Adipocyte (in vitro differentiated cells): ENCODE results near the gene CC2D1A.

Source experiments
- DNase-seq: peaks from one replicate; pipeline ENCODE4 v3.0.0-alpha.2; 2015; ENCODE audit warnings: low read depth
- H3K27me3 ChIP-seq: replicated peaks from 2 replicates; pipeline ENCODE4 v1.7.0; 2013; ENCODE audit warnings: mild to moderate bottlenecking, low read length, moderate library complexity; ENCODE audit not compliant: control insufficient read depth, insufficient read depth
- H3K36me3 ChIP-seq: 2 replicates; pipeline ENCODE4 v1.7.0; 2013; ENCODE audit warnings: low read length, mild to moderate bottlenecking, moderate library complexity; ENCODE audit not compliant: control insufficient read depth, insufficient read depth, severe bottlenecking
- H3K4me1 ChIP-seq: 2 replicates; pipeline ENCODE4 v1.7.0; 2013; ENCODE audit warnings: mild to moderate bottlenecking, low read length, moderate library complexity; ENCODE audit not compliant: control insufficient read depth, insufficient read depth
- H3K4me3 ChIP-seq: 2 replicates; pipeline ENCODE4 v1.7.0; 2013; ENCODE audit warnings: mild to moderate bottlenecking, low read length, moderate library complexity
- H3K9ac ChIP-seq: 2 replicates; pipeline ENCODE4 v1.7.0; 2013; ENCODE audit warnings: mild to moderate bottlenecking, low read length, moderate library complexity
- H3K9me3 ChIP-seq: 2 replicates; pipeline ENCODE4 v1.7.0; 2013; ENCODE audit warnings: mild to moderate bottlenecking, low read length, moderate library complexity; ENCODE audit not compliant: control insufficient read depth

The CC2D1A gene

DNA sequence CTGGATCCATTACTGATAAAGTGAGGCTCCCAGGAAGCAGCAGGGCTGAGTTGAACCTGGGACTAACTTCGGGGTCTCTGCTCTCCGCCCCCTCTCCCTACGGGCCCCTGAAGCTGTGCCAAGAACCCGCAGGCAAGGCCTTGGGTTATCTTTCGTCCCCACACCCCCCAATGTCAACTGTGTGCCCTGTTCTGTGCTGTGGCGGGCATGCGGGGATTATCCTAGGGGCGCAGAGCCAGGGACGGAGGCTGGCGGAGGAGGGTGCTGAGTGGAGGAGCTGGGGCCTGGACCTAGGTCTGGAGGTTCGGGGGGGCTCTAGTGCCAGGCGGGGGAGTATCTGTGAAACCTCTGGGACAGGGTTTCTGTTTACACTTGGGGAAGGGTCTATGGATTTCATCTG is 73.7 kb downstream of the CC2D1A start:
- Histone ChIP-seq H3K36me3 (no peaks in the 10 kb centered on the region), H3K4me3 (no peak overlapping the region), H3K4me1 (no peaks in the 10 kb centered on the region), H3K9ac (no peak overlapping the region), H3K9me3 (no peaks in the 10 kb centered on the region), H3K27me3 (no peaks in the 10 kb centered on the region)
- no peak for DNase-seq

DNA sequence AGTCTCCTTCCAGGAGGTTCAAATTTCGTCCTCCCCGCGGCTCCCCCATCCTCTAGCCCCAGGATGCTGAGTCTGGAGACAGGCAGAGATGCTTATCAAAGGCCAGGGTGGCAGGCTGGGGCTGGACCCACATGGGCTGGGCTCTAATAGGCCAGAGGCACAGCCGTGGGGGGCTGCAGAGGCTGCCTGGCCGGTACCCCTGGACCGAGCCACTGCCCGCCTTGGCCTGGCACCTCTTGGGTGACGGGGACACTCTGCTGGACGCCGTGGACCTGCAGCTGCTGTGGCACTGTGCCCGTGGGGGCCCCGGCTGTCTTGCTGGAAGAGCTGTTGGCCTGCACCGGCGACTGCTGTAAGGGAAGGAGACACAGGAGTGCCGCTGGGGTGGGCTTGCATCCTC is 74.3 kb downstream of the CC2D1A start:
- no peaks in the 10 kb centered on the region for H3K4me1 ChIP-seq
- H3K36me3 ChIP-seq = no peaks in the 10 kb centered on the region
- H3K27me3 ChIP-seq = no peaks in the 10 kb centered on the region
- H3K9me3 ChIP-seq = no peaks in the 10 kb centered on the region
- DNase-seq = no peak
- no peak overlapping the region for H3K4me3 ChIP-seq
- H3K9ac ChIP-seq = no peak overlapping the region
